ENCODE results near the gene CARD11.

The CARD11 gene

DNA sequence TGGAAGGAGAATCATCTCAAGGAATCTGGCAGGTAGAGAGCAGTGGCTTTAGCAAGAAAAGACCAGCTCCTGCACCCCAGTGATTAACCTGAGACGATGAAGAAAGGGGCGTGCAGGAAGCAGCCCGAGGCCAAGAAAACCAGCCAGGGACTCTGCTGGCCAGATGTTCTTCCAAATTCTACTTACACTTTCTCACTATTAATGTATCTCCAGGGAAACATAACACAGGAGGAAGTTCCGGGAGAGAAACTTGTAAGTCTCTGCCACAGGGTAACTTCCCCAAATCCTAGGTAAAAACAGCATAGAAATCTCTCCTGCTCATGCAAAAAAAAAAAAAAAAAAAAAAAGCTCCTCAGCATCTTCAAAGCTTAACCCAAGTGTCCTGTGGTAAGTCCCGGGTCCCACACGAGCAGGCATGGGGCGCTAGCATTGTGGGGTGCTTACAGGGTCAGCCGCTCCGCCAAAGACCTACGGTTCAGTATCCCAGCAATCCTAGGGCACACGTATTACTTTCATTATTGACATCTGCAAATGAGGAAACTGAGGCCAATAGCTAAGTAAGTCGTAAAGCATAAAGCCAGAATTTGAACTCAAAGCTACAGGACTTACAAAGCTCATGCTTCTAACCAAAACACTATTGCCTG, 102.3 kb downstream of the CARD11 start:
- DNase-seq (ENCODE audit: low read depth, low spot score), result no peak

DNA sequence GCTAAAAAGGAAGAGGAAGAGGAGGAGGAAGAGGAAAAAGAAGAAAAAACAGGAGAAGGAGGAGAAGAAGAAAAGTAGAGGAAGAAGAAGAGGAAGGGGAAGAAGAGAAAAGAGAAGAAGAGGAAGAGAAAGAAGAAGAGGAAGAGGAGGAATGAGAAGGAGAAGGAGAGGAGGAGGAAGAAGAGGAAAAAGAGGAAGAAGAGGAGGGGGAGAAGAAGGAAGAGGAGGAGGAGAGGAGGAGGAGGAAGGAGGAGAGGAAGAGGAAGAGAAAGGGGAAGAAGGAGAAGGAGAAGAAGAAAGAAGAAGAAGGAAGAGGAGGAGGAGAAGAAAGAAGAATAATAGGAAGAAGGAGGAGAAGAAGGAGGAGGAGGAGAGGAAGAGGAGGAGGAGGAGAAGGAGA, 103.2 kb downstream of the CARD11 start:
- no peak for DNase-seq (ENCODE audit: low read depth, low spot score)

DNA sequence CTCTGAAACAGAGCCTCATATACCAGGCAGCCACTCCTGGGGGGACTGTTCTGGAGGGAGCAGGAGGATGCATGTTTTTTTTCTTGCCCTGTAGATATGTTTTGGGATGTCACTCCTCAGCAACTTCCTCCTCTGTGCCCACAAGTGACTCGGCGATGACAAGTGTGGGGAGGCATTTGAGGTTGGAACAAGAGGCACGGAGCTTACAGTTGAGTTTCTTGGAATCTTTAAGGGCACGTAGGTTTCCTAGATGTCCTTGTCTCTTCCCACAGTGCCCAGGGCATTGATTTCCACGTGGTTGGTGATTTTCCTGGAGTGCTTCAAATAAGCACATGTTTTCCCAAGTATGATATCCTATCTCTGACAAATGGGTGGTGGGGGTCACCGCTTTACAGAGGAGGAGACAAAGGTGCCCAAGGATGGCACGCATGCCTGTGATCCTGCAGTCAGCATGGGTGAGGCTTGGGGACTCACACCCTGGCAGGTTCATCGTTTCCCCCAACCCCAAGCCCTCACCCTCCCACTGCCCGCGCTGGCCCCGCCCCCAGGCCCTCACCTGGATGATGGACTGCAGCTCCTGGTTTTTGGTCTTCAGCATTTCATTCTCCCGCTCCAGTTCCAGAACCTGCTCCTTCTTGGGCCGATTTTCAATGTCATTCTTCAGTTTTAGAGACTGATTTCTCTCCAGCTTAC, 104.3 kb downstream of the CARD11 start:
- no peak for DNase-seq (ENCODE audit: low read depth, low spot score)

DNA sequence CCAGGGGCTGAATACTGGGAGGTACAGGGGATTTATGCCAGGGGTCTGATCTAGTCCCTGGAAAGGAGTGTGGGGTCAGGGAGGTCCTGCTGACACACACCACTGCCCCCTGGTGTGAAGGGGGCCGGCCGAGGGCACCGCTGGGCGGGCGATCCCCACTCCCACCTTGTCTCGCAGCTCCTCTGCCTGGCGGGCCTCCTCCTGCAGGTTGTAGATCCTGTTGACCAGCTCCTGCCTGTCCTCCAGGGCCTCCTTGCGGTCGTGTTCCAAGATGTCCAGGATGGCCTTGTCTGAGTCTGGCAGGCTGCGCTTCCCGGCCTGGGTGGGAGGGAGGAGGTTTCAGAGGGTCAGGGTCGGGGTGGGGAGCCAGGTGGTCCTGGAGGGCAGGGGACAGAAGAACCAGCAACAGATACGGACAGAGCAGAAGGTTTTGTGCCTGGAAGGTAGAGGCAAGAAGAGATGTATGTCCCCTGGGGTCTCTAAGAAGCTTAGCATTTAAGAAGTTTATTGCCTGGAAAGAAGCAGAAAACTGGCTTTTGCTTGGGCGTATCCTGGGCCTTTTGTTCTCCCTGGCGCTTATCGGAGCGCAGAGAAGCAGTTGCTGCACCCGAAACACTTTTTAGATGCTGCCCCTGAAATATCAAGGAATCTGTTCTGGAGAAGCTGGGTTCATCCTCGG, 105.0 kb downstream of the CARD11 start:
- no peak for DNase-seq (ENCODE audit: low read depth, low spot score)

DNA sequence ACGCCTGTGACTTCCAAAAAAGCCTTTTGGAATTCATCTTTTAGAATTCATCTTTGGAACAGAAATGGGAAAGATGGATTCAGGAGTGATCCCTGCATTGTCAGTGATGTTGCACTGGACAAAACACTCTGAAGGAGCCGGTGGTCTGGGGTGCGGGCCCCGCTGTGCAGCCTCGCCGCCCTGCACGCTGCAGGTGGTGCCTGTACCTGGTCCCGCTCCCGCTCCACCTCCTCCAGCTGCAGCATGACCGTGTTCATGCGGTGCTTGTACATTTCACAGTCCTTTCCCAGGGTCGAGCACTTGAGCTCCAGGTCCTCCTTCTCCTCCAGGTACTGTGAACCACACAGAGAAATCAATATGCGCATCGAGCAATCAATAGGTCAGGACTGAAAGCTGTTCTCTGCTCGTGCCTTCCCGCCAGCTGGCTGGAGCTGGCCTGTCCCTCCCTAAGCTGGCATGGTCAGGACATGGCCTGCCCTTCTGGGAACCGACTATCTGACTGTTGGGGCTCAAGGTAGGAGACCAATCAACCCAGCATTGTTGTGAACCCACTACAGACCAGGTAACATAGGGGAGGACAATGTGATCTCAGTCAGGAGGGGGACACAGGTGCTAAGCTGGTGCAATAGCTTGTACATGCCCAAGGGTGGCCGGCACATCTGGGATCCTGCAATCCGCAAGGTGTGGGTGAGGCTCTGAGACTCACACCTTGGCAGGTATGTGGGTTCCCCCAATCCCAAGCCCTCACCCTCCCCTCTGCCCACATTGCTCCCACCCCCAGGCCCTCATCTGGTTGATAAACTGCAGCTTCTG, 105.8 kb downstream of the CARD11 start:
- no peak for DNase-seq (ENCODE audit: low read depth, low spot score)

DNA sequence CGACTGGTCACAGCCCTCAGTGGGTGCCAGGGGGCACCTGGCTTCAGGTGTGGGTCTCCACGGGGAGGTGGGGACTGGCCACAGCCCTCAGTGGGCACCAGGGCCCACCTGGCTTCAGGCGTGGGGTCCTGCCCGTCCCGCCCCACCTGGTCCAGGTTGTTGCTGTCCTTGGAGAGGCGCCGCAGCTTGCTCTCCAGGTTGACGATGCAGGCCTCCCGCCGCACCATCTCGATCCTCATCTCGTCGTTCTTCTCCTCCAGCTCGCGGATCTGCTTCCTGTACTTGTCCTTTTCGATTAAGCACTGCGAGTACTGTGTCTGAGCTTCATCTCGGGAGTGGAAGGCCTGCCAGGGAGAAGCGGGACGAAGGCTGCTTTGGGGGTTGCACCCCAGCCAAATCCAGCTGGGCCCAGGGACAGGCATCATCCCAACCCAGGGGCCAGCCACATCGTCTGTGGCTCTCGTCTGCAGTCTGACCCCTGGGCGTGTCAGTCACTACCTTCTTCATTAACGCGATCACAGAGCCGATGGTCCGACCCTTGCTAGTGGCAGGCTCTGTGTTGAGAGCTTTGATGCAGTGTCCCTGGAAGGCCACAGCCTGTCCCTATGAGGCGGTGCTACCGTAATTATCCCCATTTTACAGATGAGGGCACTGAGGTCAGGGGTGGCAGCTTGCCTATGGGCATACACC, 106.6 kb downstream of the CARD11 start:
- no peak for DNase-seq (ENCODE audit: low read depth, low spot score)

DNA sequence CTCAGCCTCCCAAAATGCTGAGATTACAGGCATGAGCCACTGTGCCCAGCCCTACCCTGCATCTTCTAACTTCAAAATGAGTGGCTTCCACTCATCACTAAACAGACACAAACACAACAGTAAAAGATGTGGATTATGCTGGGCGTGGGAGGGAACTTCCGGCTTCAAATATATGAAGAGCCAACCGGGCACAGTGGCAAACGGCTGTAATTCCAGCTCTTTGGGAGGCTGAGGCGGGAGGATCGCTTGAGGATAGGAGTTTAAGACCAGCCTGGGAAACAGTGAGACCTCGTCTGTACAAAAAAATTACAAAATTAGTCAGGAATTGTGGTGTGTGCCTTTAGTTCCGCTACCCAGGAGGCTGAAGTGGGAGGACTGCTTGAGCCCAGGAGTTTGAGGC, 107.4 kb downstream of the CARD11 start:
- DNase-seq (ENCODE audit: low read depth, low spot score), result no peak

DNA sequence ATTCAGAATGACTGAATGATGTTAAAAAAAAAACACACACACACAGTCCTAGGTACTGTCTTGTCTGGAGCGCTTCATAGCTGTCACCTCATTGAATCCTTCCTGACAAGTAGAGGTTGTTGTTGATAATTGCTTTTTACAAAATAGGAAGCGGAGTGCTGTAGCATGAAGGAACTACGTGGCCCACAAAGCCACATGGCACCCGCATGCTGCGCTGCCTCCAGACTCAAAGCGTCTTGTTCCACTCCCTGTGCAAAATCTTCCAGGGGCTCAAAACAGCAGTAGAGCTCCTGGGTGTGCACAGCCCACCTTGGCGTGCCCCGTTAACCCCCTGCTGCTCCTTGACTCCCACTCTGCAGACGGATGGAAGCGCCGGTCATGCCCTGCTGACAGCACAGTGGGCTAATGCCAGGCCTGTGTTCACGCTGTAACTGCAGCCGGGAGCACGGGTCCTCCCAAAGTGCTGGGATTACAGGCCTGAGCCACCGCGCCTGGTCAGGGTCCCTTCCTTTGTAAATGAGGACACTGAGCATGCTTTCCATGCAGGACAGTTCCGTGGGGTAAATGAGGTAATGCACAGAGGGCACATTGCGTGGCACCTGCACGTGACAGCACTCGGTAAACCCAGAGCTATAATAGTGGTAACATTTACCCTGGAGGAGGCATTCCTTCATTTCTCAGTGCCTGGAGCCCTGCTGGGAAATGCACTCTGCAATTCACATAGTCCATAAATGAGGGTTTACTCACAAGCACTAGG, 108.5 kb downstream of the CARD11 start:
- no peak for DNase-seq (ENCODE audit: low read depth, low spot score)

DNA sequence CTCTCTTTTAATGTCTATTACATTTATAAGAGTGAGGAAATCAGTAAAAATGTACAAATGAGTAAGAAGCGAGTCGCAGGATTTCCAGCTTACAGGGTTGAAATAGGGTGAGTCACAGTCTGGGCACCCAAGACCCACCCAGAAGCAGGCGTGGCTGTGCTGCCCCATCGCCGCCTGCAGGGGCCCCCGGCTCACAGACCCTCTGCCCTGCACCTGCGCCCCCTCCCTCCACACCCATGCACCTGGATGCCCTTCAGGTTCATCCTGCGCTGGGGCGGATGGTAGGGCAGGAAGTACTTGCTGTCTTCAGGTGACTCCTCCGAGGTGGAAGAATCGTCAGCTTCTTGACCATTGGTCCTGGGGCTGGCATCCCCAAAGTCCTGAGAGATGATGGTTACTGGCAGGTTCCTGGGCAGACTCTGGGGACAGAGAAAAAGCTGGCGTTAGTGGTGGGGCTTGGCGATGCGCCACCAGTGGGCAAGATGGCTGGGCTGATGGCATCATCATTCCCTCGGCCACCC, 109.4 kb downstream of the CARD11 start:
- no peak for DNase-seq (ENCODE audit: low read depth, low spot score)

DNA sequence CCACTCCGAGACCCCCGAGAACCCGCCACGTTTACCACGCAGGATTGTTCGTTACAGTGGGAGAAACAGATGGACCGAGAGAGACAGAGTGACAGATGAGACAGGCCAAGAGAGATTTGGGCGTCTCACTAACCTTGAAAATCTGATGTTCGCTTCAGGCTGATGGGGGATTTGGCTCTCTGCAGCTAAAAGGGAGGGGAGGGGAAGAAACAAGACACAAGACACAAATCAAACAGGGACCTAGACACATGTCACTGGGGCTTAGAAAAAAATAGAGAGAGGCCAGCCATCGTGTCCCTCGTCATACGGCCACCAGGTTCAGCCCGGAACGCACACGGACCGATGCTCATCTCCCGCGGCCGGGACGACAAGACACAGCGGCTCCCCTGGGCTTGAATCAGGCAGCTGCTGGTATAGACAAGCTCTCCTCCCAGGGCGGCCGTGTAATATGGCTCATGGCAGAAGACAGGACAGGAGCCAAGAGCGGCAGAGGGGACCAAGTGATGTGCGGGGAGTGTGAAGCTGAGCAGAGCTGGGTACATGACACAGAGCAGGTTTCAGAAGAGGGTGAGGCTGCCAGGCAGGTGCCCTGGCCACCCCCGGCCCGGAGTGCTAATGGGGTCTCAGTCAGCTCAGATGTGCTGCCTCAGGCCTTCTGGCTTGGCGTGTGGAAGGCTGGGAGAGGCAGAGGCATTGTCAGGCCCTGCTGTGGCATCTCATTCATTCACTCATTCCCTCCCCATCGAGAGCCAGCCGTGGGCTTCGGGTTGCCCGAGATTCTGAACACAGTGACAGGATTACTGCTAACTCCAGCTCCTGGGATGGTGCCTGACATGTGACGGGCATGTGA, 111.0 kb downstream of the CARD11 start:
- no peak for DNase-seq (ENCODE audit: low read depth, low spot score)

DNA sequence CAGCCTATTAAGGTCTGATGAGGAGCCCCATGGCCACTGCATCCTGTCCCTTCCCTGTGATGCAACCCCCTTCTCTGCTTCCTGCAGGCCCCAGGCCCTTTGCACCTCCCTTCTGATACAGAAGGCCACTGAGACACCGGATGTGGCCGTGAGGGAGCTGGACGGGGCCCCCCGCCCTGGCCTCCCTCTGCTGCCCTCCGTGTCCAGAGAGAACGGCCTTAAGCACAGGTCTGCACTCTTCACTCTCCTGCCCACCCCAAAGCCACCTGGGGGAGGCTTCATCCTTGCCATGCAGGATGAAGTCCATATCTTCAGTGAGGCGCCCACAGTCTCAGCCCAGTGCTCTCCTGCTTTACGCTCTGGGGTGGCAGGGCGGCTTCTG, 112.6 kb downstream of the CARD11 start:
- DNase-seq (ENCODE audit: low read depth, low spot score), result no peak

DNA sequence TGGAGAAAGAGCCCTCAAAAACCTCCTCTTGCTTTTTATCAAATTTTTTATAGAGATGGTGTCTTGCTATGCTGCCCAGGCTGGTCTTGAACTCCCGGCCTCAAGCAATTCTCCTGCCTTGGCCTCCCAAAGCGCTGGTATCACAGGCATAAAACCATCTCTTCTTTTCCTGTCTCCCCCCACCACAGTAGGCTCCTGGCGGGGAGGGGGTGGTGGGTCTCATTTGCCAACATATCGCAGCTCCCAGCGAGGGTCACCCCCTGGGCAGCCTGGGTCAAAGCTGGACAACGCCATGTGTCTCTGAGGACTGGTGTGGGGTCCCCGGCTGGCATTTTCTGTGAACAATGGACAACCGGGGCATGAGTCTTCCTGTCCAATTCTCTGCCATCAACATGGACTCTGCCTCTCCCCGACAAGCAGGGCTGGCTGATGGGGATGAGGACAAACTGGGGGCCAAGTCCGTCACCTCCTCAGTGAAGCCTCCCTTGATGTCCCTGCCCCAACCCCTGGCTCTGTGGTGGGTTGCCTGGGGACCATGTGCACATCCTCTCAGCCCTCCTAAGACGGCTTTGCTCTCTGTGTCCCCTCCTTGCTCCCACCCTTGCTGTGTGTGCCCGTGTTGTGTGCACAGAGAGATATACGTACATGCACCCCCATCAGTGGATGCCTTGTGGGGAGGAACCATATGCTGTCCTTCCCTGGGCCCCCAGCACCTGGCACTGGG, 113.2 kb downstream of the CARD11 start:
- no peak for DNase-seq (ENCODE audit: low read depth, low spot score)

DNA sequence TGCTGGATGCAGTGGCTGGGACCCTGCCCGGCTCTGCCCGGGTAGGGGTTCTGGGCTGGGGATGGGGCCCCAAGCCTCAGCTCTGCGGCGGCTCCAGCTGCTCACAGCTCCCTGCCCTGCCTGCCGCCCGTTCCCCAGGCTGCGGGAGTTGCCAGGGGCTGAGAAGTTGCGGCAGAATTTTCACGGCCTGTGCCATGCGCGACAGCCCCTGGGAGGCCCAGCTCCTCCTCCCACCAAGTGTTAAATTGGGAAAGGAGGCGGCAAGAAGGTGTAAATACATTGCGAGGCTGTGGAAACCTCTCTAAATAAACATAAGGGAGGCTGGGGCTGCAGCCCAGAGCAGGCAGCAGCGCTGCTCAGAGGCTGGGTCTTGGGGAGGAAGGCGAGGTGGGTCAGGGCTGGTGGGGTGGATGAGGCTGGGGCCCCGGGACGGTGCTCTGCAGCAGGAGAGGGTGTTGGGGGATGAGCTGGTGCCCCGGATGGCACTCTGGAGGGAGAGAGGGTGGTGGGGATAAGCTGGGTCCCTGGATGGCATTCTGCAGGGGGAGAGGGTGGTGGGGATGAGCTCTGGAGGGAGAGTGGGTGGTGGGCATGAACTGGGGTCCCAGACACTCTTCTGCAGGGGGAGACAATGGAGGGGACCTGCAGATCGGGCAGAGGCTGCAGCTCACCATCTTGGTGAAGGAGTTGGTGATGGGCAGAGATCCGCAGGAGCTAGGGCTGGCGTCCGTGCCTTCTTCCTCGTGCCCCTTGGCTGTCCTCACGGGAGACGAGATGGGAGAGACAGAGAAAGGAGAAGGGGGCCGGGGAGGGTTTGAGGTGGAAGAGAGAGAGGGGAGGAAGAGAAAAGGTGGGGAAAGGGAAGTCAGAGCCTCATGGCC, 114.1 kb downstream of the CARD11 start:
- no peak for DNase-seq (ENCODE audit: low read depth, low spot score)

DNA sequence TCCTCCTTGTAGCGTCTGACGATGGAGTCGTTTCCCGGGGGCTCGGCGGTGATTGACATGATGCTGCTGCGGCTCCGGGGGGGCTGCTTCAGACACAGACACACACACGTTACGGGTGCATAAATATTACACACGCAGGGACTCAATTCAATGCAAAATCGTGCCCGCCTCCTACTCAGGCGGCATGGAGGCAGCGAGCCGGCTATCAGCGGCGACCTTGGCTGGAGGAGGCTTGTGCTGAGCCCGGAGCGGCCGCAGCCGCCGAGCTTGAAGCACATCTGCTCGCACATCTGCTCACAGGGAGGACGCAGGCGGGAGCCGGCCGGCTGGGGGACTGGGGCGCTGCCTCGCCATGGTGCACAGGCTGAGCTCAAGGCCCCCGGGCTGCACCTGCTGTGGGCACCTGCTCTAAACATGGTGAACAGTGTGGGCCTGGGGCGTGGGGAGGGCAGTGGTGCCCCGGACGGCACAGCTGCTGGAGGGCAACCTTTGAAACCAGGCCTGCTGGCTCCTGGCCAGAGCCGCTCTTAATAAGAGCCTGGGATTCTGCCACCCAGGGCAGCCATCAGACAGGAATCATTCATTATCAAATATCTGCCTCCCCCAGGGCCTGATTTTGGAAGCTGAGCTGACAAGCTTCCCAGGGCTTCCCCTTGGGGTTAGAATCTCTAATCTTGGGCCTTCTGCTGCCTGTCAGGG, 114.9 kb downstream of the CARD11 start:
- no peak for DNase-seq (ENCODE audit: low read depth, low spot score)

DNA sequence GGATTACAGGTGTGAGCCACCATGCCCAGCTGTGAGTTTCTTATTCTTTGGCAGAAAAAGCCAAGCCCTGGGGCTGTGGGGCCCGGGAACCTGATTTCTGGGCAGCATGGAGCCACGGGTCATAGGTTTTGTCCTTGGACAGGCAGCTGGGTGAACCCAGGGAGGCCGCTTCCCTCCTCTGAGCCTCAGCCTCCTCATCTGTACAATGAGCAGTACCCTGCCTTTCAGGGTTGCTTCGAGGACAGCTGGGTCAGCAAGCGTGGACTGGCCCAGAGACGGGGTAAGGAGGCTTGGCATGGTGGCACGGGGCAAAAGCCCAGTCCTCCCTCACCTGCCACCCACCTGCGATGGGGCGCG, 115.4 kb downstream of the CARD11 start:
- no peak for DNase-seq (ENCODE audit: low read depth, low spot score)

DNA sequence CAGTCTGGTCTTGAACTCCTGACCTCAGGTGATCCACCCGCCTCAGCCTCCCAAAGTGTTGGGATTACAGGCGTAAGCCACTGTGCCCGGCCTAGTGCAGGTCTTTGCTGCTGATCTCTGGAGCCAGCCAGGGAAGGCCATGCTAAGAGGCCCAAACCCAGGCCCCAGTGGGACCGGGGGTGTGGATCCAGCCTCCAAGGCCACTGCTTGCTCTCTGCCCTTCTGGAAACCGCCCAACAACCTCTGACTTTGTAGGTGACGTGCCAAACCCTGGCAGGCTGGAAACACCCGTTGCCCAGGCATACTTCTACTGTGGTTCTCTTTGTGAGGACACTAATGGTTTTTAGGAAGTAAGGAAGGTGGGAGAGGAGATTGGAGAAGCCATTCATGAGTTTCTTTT, 116.1 kb downstream of the CARD11 start:
- no peak for DNase-seq (ENCODE audit: low read depth, low spot score)

DNA sequence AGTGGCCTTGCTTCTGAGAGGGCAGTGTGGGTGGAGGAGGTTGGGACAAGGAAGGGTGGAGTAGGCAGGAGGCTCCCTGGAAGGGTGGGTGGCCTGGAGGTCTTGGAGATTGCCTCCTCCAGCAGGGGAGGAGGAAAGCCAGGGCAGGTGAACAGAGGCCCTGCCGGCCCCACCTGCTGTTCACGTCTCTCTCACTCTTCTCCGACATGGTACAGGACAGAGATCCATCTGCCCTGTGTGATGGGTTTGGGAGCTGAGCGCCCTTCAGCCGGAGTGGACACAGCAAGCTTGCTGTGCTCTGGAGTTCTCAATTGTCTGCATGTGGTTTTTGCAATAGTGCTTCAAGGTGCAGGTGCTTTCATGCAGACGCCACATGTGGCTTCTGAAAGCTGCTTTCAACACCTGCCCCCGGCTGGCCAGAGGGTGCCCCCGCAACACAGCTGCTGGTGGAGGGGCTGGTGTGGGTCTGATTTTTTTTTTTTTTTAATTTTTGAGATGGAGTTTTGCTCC, 116.7 kb downstream of the CARD11 start:
- no peak for DNase-seq (ENCODE audit: low read depth, low spot score)

Measured in activated naive CD8-positive, alpha-beta T cell treated with anti-CD3 and anti-CD28 coated beads, Interleukin-2, amount 50 U/mL, for 16 hours (primary cell).